Upper lobe of left lung (tissue), 4 donors: ENCODE data around the gene BTLA.

Source experiments
- EP300 ChIP-seq, 4 donors: sonication (generic); formaldehyde crosslinking; IDR thresholded peaks; one replicate each; pipeline ENCODE4 v1.5.1; 2017; ENCODE audit warnings: antibody characterized with exemption in 4 of 4, control low read depth in 2 of 4
- TF ChIP-seq, protein P1 (sequence below), 6 experiments: fragments of 450-650 bp in 4 of 6; fragments of 200-600 bp in 2 of 6; sonication (generic) in 2 of 6; IDR thresholded peaks; one replicate each; pipeline ENCODE4 v1.5.1; 2016 to 2019; ENCODE audit warnings: antibody characterized with exemption in 6 of 6

DNA sequence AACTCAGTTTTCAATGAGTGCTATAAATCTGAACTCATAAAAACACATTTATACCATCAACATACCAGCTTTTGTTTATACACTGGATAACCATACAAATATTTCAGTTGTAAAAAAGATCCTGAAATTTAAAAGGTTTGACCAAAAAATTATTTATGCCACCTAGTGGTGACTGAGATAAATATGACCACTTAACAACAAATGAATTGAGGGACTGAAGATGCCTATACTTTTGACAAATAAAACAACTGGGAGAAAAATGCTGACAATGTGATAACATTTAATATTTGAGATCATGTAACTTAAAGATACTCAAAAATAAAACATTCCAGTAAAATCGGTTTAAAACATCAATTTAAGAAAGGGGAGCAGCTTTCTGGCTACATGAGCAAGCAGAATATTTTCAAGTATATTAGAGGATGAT lies 32.1 kb upstream of the BTLA start:
- TF ChIP-seq, protein P1, sequence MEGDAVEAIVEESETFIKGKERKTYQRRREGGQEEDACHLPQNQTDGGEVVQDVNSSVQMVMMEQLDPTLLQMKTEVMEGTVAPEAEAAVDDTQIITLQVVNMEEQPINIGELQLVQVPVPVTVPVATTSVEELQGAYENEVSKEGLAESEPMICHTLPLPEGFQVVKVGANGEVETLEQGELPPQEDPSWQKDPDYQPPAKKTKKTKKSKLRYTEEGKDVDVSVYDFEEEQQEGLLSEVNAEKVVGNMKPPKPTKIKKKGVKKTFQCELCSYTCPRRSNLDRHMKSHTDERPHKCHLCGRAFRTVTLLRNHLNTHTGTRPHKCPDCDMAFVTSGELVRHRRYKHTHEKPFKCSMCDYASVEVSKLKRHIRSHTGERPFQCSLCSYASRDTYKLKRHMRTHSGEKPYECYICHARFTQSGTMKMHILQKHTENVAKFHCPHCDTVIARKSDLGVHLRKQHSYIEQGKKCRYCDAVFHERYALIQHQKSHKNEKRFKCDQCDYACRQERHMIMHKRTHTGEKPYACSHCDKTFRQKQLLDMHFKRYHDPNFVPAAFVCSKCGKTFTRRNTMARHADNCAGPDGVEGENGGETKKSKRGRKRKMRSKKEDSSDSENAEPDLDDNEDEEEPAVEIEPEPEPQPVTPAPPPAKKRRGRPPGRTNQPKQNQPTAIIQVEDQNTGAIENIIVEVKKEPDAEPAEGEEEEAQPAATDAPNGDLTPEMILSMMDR (IDR thresholded peaks at IDR 0.05) = peak in 5 of 6 experiments; percentile 33 to 53 (median 47)
- TF ChIP-seq EP300 (IDR thresholded peaks at IDR 0.05) = no peak
